Prostate gland (tissue), 2 donors: ENCODE measurements around the gene XXYLT1. TPM values are rescaled to one million over a fixed set of nuclear protein-coding genes. Genes with fewer than 3 reads are reported as not detected.

ENCODE experiments used
- DNase-seq: peaks from one replicate; pipeline ENCODE4 v3.0.0-alpha.2; 2019; ENCODE audit warnings: low spot score
- H3K27ac ChIP-seq, 2 donors: fragments of 200-600 bp; sonication (generic); 2 replicates each; pipeline ENCODE4 v1.5.1; 2017 to 2019
- H3K27me3 ChIP-seq: fragments of 200-600 bp; sonication (generic); replicated peaks from 2 replicates; pipeline ENCODE4 v1.5.1; 2019; ENCODE audit not compliant: insufficient read depth
- H3K36me3 ChIP-seq, 2 donors: fragments of 200-600 bp; sonication (generic); 1 replicate in 1 of 2; 2 replicates in 1 of 2; pipeline versions ENCODE4 v1.5.1 to v1.8.1; 2017 to 2019
- H3K4me1 ChIP-seq: fragments of 200-600 bp; sonication (generic); replicated peaks from 2 replicates; pipeline ENCODE4 v1.5.1; 2019
- H3K4me3 ChIP-seq, 2 donors: fragments of 200-600 bp; sonication (generic); 2 replicates each; pipeline ENCODE4 v1.5.1; 2017 to 2019
- H3K9me3 ChIP-seq: fragments of 200-600 bp; sonication (generic); 2 replicates; pipeline ENCODE4 v1.5.1; 2017
- POLR2A ChIP-seq: fragments of 450-650 bp; IDR thresholded peaks from one replicate; pipeline ENCODE4 v1.6.1; 2016; ENCODE audit warnings: antibody characterized with exemption, mild to moderate bottlenecking
- POLR2AphosphoS5 ChIP-seq: sonication (generic); formaldehyde crosslinking; IDR thresholded peaks from one replicate; pipeline ENCODE4 v1.6.1; 2017; ENCODE audit warnings: antibody characterized with exemption
- WGBS: methylation state at CpG from one replicate; pipeline ENCODE4 v1.1.5; 2018; 5-methylcytosine and 5-hydroxymethylcytosine counted together
- intact Hi-C: fragments of 100-400 bp; cut with DNase I; formaldehyde crosslinking; loops from one replicate; pipeline ENCODE4 v1.14.2; 2022
- total RNA-seq, 2 donors: library from RNA; depleted of rRNA; stranded (reverse); fragments of >200 nt; gene quantifications; one replicate each; pipeline ENCODE4 v1.1.0, GENCODE V29; 2016
- TF ChIP-seq, protein P1 (sequence below), 4 experiments: fragments of 200-600 bp in 2 of 4; fragments of 450-650 bp in 2 of 4; sonication (generic) in 2 of 4; IDR thresholded peaks; 1 replicate in 3 of 4; 2 replicates in 1 of 4; pipeline ENCODE4 v1.5.1; 2016 to 2019; ENCODE audit warnings: antibody characterized with exemption in 4 of 4, mild to moderate bottlenecking in 2 of 4, moderate library complexity in 2 of 4

XXYLT1 gene
- total RNA-seq, 2 donors from 2014 or later = 14.9 to 22.7 TPM

GRCh38 chr3:195133462-195133861, 137.5 kb downstream of the XXYLT1 start:
- DNase-seq = peak; percentile 74
- TF ChIP-seq, protein P1, sequence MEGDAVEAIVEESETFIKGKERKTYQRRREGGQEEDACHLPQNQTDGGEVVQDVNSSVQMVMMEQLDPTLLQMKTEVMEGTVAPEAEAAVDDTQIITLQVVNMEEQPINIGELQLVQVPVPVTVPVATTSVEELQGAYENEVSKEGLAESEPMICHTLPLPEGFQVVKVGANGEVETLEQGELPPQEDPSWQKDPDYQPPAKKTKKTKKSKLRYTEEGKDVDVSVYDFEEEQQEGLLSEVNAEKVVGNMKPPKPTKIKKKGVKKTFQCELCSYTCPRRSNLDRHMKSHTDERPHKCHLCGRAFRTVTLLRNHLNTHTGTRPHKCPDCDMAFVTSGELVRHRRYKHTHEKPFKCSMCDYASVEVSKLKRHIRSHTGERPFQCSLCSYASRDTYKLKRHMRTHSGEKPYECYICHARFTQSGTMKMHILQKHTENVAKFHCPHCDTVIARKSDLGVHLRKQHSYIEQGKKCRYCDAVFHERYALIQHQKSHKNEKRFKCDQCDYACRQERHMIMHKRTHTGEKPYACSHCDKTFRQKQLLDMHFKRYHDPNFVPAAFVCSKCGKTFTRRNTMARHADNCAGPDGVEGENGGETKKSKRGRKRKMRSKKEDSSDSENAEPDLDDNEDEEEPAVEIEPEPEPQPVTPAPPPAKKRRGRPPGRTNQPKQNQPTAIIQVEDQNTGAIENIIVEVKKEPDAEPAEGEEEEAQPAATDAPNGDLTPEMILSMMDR (IDR thresholded peaks at IDR 0.05) = no peak
- TF ChIP-seq POLR2AphosphoS5 = peak; percentile 71
- H3K9me3 ChIP-seq = no peaks in the 10 kb centered on the region
- H3K36me3 ChIP-seq = no peaks in the 10 kb centered on the region
- WGBS = 37% methylated on average over 12 of the region's 12 CpGs
- no peaks in the 10 kb centered on the region for H3K27me3 ChIP-seq
- no peak overlapping the region for H3K4me3 ChIP-seq
- intact Hi-C loops = no loop called here
- peaks cover 3% of the 10 kb centered on the region for H3K4me1 ChIP-seq
- no peak overlapping the region for H3K27ac ChIP-seq

GRCh38 chr3:195133013-195133412, 137.9 kb downstream of the XXYLT1 start:
- TF ChIP-seq POLR2A (no peak), POLR2AphosphoS5 (no peak)
- TF ChIP-seq, protein P1 (IDR thresholded peaks at IDR 0.05) = no peak
- H3K27me3 ChIP-seq = no peaks in the 10 kb centered on the region
- no peak overlapping the region for H3K27ac ChIP-seq
- H3K36me3 ChIP-seq = no peaks in the 10 kb centered on the region
- no peak overlapping the region for H3K4me3 ChIP-seq
- H3K4me1 ChIP-seq = peaks cover 3% of the 10 kb centered on the region
- H3K9me3 ChIP-seq = no peaks in the 10 kb centered on the region
- WGBS = 49% methylated on average over 4 of the region's 4 CpGs
- no peak for DNase-seq
- intact Hi-C loops = no loop called here

DNA sequence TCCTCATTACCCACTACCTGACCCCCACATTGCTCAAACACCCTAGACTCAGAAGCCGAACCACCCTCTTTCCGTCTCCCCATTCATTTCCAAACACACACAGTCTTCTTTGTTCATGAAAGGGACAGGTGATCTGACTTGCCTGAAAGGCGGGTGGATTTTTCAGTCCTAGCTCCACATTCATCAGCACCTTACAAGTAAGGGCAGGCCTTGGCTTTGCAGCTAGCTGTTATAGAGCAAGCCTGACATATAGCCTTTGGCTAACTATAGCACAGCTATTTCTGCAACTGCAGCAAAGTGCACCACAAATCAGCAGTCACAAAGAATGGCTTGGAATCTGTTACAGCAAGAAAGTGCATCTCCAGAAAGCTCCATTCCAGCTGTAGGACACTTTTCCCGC, 139.8 kb downstream of the XXYLT1 start:
- DNase-seq = no peak
- no peak overlapping the region for H3K4me3 ChIP-seq
- no peak overlapping the region for H3K27ac ChIP-seq
- H3K9me3 ChIP-seq = no peaks in the 10 kb centered on the region
- no peaks in the 10 kb centered on the region for H3K27me3 ChIP-seq
- peaks cover 3% of the 10 kb centered on the region for H3K4me1 ChIP-seq
- 64% methylated on average over 4 of the region's 4 CpGs for WGBS
- H3K36me3 ChIP-seq = no peaks in the 10 kb centered on the region
- intact Hi-C loops = no loop called here
- TF ChIP-seq, protein P1 (IDR thresholded peaks at IDR 0.05) = no peak
- TF ChIP-seq POLR2A = no peak
- TF ChIP-seq POLR2AphosphoS5 = no peak

DNA sequence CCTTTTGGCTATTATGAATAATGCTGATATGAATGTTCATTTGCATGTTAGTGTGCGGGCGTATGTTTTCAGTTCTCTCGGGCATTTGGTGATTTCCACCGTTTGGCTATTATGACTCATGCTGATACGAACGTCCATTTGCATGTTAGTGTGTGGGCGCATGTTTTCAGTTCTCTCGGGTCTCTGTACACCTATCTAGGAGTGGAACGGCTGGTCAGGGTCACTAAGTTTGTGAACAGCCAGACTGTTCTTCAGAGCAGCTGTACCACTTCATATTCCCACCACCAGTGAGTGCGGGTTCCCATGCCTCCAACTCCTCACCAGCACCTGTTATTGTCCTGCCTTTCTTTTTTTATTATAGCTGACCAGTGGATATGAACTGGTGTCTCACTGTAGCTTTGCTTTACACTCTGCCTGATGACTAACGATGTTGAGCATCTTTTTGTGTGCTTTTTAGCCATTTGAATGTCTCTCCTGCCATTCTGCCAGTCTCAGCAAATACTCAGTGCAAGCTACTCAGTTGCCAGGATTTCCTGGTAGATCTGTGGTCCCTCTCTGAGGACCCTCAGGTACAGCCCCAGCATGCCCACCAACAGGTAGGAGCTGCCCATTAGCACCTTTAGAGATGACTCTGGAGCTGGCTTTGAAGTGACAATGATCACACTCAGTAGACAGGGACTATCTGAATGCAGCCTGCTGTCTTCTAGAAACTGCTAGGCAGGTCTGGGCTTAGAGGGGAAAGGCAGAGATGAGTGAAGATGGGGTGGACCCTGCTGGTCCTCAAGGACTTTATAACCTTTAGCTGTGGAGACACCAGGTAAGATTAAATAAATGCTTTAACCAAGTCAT, 141.1 kb downstream of the XXYLT1 start:
- intact Hi-C loops = no loop called here
- peaks cover 3% of the 10 kb centered on the region for H3K4me1 ChIP-seq
- DNase-seq = no peak
- TF ChIP-seq, protein P1 (IDR thresholded peaks at IDR 0.05) = no peak
- TF ChIP-seq POLR2A = no peak
- no peak for TF ChIP-seq POLR2AphosphoS5
- H3K36me3 ChIP-seq = no peaks in the 10 kb centered on the region
- H3K4me3 ChIP-seq = no peak overlapping the region
- H3K27ac ChIP-seq = no peak overlapping the region
- 82% methylated on average over 11 of the region's 11 CpGs for WGBS
- H3K27me3 ChIP-seq = no peaks in the 10 kb centered on the region
- no peaks in the 10 kb centered on the region for H3K9me3 ChIP-seq
